HG03457 (cell line): ENCODE measurements around the gene KRT31.
"Not testable (repeated sequence)": the region's sequence is repeated elsewhere in the genome, so short reads cannot be mapped to it uniquely, and the experiment has no call there.

ENCODE experiments used
- ATAC-seq: cut with Tn5 transposase; IDR thresholded peaks from one replicate; pipeline ENCODE4 v1.9.1; 2021; ENCODE audit warnings: moderate number of reproducible peaks; ENCODE audit not compliant: unreplicated experiment

The KRT31 gene

GRCh38 chr17:41418116-41418860, 20.9 kb upstream of the KRT31 start:
- no peak for ATAC-seq

- no peak for ATAC-seq
These were observed 20.2 kb upstream of the KRT31 start for GRCh38 chr17:41417576-41418015.

DNA sequence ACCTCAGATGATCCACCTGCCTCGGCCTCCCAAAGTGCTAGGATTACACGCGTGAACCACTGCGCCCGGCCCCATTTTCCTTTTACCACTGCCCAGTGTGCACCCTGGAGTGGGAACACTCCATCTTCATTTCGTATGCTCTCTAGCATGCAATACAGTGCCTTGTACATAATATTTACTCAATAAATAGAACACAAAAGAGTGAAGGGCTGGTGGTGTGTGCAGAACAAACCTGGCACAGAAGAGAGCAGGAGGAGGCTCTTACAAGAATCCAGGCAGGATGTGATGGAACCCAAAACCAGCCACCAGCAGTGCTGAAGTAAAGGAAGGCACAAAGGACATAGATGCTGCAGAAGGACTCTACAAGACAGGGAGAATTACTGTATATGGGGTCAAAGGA, 19.7 kb upstream of the KRT31 start:
- no peak for ATAC-seq

DNA sequence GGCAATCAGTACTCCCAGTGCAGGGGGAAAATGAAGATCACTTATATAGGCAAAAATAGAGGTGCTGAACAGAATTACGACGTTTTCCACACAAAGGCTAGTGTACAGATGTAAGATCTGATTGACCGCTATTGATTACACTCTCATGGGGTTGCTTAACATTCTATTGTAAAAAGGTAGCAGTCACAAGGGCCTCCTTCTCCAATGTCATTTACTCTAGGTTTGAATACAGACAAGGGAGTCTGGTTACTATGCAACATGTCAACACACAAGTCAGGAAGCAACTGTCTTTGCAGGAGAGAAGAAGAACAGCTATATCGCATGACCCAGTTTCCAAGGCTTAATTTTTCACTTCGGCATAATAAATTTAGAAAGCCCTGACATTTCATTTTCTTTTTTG, 19.1 kb upstream of the KRT31 start:
- no peak for ATAC-seq

DNA sequence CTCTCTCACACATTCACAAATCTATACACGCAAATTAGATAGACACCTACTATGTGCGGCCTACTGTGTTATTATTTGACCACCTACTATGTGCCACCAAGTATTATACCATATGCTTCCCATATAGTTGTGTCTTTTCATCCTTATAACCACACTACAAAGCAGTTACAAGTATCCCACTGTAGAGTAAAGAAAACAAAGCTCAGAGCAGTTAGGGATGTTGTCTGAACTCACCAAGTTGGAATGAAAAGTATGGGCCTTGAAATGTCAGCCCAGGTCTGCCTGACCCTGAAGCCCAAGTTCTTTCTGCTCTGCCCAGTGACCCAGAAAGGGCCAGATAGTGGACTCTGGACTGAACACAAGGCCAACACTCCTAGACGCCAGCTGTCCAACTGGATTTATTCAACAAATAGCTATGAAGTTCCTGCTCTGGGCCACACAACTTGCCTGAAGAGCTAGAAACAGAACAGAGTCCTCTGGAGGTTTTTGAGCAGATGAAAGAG, 18.5 kb upstream of the KRT31 start:
- ATAC-seq: no peak

GRCh38 chr17:41415411-41415810, 18.0 kb upstream of the KRT31 start:
- no peak for ATAC-seq

- ATAC-seq: no peak
These were observed 16.6 kb upstream of the KRT31 start for GRCh38 chr17:41413982-41414381.

DNA sequence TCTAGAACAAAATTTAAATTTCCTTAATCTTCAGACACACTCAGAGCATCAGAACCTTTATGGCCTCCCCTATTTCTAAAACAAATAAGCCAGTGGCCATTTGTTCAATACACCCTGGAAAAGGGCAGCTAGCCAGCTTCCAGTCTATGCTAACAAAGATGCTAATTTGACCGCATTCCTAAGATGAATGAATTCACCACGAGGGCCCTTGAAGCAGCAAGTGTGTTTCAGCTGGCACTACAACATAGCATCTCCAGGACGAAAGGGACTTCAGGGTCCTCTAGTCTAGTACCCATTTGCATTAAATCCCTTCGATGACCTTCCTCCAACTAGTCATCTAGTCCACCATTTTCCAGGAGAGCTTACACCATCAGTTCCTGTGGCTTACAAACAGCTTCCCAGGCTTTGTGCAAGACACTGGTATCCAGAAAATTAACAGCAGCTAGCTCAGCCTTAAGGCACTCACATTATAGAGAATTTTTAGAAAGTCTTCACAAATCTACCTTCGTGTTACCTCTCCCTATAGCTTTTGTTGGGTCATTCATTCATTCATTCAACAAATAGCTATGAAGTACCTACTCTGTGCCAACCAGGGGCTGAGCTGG, 16.0 kb upstream of the KRT31 start:
- ATAC-seq: no peak

DNA sequence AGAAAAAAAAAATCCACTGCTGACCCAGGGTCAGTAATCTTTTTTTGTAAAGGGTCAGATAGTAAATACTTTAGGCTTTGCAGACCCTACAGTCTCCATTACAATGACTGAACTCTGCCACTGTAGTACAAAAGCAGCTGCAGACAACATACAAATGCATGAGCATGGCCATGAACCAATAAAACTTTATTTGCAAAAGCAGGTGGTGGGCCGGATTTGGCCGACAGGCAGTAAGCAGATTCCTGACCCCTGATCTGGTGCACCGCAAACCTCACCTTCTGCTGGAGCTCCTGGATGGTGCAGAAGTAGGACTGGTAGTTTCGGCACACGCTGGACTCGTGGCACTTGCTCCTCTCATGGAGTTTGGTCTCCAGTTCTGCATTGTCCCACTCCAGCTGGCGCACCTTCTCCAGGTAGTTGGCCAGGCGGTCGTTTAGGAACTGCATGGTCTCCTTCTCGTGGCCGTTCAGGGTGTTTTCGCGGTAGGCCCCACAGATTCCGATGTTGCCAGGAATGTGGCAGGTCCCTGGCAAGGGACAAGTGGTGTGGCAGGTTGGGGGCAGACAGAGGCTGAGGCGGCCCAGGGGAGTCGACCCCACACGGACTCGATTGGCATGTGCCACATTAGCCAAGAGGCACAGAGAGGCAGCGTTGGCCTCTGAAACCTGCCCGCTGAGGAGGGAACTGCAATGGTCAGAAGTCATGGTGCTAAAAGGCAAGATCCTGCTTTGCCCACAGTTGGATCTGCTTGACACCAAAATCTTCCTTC, 13.8 kb upstream of the KRT31 start:
- no peak for ATAC-seq

DNA sequence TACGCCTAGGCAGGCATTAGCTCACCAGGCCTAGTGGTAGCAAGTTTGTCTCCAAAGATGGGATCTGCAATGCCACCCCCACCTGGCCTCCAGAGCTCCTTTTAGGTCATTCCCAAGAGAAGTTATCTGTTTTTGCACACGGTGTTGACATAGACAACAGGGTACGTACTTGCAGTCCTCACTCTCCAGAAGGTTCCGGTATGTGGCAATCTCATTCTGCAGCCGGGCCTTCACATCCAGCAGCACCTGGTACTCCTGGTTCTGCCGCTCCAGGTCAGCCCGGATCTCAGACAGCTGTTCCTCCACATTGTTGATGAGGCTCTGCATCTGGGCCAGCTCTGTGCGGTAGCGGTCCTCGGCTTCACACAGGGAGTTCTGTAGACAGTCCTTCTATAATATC, 9.8 kb upstream of the KRT31 start:
- no peak for ATAC-seq

GRCh38 chr17:41406205-41406604, 8.8 kb upstream of the KRT31 start:
- ATAC-seq: no peak

- ATAC-seq: no peak
These were observed 6.7 kb upstream of the KRT31 start for GRCh38 chr17:41404024-41404671.

DNA sequence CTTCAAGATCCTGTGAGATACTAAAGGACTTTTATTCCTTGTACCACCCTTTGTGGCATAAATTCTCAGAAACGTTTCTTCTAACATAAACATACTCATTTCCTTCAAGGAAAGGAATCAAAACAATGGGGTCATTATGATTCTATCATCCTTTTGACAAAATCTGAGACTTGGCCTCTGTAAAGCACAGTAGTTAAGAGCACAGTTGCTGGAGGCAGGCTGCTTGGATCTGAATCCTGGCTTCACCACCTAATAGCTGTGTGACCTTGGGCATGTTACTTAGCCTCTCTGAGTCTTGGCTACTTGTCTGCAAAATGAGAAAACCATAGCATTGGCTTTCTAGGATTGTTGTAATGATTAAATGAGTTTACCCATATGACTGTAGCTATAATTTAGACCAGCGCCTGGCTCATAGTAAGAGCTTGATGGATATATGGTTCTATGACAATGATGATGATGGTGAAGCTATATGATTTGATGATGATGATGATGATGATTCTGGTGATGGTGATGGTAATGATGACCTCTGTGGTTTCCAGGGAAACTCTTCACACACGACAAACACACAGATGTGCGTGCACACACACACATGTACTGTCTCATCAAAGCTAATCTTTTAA, 6.1 kb upstream of the KRT31 start:
- ATAC-seq: no peak

GRCh38 chr17:41402161-41402560, 4.8 kb upstream of the KRT31 start:
- ATAC-seq: no peak

- no peak for ATAC-seq
These were observed 1.1 kb downstream of the KRT31 start for GRCh38 chr17:41396340-41396739.

DNA sequence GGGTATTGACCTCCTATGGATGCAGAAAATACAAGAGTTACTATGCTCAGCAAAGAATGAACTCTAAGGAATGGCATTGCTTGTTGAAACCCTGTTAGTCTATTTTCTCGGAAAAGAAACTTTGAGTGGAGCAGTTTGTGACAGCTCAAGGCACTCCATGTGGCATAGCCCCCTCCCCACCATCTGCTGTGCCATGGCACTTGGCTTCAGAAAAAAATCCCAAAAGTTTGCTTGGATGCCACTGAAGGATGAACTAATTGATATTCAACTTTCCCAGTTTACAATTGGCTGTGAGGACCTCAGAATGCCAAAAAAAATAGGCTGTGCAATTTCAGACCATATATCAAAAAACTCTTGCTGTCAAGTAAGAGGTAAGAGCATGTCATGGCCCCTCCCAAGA, 1.8 kb downstream of the KRT31 start:
- no peak for ATAC-seq

DNA sequence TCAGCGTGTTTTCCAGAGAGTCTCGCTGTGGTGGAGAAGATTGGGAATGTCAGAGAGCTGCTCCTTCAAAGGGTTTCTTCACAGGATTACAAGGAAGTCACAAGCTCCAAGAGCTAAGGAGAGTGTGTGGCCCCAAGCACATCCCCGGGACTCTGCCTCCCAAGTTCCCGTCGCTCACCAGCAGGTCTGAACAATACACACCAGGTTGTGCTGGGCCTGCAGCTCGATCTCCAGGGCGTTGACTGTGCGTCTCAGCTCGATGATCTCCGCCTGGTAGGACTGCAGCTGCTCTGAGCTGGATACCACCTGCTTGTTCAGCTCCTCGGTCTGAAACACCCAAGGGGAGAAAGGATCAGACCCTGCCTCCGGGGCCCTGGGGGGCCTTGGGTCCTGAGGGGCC, 2.4 kb downstream of the KRT31 start:
- not testable (repeated sequence) for ATAC-seq

- no peak for ATAC-seq
These were observed 3.0 kb downstream of the KRT31 start for GRCh38 chr17:41394254-41394996.

- no peak for ATAC-seq
These were observed 3.6 kb downstream of the KRT31 start for GRCh38 chr17:41393826-41394225.

GRCh38 chr17:41393294-41393693, 4.1 kb downstream of the KRT31 start:
- no peak for ATAC-seq
